ENCODE measurements around the gene SLC22A2.
"Not testable (repeated sequence)": the region's sequence is repeated elsewhere in the genome, so short reads cannot be mapped to it uniquely, and the experiment has no call there.

The SLC22A2 gene

DNA sequence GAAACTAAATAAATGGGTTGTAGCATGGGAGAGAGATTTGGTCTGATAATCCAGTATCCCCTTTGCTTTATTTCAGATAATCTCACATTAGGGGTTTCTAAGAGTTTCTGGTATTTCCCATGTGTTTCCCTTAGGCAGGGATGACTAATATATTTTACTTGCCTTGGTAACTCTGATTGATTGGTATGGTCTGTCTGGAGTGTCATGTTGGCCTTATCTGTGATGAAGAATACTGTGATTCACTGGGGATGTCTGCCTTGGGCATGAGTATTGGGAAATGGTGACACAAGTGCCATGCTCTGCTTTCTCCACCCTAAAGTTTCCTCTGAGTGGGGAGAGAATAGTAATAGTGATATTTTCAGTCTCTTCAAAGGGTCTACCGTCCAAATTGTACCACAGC, 10.1 kb downstream of the SLC22A2 start:
- DNase-seq (ENCODE audit: low read depth in 2 of 2) = no peak

DNA sequence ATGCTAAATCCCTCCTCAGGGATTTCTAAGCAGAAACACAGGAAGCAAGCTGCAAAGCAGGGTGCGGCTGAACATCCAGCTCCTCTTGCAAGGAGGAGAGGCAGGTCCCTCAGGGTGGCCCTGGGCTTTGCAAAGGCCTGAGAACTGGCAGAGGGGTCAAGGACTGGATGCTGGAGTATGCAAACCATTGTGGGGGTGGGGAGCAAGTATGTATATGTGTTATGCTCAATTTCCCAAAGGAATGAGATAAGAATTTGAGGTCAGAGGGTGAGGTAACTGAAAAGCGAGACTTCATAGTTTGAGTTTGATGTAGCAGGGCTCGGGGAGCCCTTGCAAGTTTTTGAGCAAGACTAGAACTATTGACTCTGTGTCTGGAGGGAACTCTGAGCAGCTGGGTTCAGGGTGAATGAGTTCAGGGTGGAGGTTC, 11.2 kb downstream of the SLC22A2 start:
- DNase-seq (ENCODE audit: low read depth in 2 of 2) = no peak

DNA sequence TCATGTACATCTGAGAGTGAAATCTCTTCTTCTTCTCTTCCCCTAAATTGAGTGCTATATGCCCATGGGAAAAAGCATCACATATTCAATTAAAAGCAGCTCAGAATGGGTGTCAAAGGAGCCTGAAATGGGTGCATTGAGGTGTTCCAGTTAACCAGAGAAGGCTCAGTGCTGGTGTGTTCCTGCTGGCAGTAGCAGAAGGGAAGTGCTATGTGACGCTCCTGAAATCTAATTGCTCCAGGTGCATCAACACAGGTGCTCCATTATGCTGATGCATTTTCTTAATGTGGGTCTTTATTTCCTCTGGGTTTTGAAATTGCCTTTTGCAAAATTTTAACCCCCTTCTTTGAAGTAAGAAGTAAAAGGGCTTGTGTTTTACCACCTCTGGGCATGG, 17.9 kb downstream of the SLC22A2 start:
- DNase-seq (ENCODE audit: low read depth in 2 of 2) = no peak

DNA sequence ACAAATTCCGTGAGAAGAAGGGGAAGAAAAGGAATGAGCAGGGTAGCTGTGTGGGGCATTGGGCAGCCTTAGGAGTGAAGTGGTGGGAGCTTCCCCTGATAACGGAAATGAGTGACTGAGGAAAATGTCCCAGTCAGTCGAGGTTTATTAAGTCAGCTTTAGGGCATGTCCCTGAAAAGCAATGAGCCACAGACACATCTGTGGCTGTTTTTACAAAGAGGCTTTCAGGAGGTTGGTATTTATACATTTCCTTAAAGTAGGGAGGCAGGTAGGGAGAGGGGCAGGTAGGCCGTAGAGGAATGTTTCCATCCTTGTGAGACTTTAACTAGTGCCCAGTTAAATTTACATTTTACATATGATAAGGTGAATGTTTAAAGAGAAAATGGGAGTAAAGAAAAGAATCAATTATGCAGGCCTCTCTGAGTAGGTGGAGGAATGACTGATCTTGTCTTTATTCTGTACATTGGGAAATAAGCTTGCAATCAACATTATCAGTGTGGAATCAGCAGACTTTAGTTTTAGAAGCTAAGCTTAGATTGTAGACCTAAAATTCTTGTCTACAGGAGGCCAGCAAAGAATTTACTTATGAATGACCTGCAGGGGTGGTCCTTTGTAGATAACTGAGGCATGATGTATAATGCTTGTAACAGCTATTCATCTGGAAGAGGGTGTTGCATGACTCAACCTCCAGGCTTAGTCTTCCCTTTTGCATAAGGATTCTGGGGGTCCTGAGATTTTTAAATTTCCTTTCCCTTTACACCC, 18.5 kb downstream of the SLC22A2 start:
- no peak for DNase-seq (ENCODE audit: low read depth in 2 of 2)

DNA sequence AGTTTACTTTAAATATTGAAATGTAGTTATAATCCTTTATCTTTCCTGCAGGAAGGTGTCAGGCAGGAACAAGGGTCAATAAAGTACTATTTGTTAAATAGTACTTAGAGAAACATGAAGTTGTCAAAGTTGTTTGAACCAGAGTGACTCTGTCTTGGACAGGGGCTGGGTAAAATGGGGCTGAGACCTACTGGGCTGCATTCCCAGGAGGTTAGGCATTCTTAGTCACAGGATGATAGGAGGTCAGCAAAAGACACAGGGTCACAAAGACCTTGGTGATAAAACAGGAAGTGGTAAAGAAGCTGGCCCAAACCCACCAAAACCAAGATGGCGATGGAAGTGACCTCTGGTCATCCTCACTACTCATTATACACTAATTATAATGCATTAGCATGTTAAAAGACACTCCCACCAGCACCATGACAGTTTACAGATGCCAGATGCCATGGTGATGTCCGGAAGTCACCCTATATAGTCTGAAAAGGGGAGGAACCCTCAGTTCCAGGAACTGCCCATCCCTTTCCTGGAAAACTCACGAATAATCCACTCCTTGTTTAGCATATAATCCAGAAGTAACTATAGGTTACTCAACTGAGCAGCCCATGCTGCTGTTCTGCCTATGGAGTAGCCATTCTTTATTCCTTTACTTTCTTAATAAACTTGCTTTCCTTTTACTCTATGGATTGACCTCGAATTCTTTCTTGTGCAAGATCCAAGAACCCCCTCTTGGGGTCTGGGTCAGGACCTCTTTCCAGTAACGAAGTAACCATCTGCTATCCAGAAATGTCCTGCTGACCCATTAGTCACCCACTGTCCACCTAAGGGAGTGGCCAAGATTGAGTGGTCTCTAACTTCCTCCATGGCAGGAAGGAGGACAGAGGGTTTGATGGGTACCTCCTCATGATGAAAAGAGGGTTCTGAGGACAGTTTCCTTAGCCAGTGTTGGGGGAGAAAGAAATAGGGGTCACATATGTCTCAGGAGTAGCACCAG, 19.6 kb downstream of the SLC22A2 start:
- DNase-seq (ENCODE audit: low read depth in 2 of 2) = no peak

DNA sequence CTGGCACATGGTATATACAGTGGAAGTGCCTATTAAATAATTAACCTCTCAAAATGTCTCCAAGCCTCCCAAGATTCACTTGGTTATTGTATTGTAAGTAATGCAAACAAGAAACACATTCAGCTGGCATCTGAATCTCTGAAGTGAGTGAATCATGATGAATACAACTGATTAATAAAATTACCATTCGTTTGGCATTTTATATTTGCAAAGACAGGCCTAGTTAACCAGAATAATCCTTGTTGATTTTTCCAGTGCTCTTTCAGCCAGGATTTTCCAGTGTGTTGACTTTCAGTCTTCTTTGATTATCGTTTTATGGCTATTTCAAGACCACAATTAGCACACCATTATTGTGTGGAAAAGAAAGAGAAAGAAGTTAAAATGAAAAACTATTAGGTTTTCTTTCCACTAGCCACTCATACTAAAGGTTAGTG, 20.3 kb downstream of the SLC22A2 start:
- DNase-seq (ENCODE audit: low read depth in 2 of 2) = no peak

DNA sequence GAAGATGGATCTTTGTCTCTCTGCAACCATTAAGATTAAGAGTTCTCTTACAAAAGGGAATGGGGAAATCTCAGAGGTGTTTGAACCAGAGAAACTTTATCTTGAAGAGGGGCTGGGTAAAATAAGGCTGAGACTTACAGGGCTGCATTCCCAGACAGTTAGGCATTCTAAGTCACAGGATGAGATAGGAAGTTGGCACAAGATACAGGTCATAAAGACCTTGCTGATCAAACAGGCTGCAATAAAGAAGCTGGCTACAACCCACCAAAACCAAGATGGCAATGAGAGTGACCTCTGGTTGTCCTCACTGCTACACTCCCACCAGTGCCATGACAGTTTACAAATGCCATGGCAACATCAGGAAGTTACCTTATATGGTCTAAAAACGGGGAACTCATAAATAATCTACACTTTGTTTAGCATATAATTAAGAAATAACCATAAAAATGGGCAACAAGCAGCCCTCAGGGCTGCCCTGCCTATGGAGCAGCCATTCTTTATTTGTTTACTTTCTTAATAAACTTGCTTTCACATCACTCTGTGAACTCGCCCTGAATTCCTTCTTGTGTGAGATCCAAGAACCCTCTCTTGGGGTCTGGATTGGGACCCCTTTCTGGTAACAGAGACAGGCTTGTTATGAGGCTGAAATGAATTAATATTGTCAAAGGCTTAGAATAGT, 20.9 kb downstream of the SLC22A2 start:
- not testable (repeated sequence) for DNase-seq (ENCODE audit: low read depth in 2 of 2)

DNA sequence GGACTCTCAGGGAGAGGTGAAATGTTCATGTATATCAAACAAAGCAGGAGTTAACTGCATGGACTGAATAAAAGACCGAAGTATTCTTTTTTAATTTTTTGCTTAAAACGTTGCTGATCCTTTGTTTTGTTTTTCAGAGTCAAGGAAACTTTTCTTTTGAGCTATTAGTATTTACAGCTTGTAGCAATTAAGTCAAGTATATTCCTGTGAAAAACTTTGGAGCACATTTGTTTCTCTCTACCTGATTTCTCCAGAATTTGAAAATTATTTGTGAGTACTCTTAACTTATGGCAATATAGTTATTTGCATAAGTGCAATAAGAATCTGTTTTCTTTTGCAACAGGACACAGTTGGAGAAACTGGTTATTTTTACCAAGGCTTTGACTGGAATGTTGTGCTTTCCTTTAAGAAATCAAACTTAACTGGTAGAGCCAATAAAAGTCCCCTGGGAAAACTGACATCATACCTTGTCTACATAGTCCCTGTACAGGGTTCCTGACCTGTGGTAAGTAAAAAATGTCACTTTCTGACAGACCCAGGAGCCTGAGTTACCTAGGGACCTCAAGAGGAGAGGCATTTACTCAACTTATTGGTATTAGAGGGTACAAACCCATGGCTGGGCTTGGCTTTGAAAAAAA, 22.3 kb downstream of the SLC22A2 start:
- not testable (repeated sequence) for DNase-seq (ENCODE audit: low read depth in 2 of 2)

DNA sequence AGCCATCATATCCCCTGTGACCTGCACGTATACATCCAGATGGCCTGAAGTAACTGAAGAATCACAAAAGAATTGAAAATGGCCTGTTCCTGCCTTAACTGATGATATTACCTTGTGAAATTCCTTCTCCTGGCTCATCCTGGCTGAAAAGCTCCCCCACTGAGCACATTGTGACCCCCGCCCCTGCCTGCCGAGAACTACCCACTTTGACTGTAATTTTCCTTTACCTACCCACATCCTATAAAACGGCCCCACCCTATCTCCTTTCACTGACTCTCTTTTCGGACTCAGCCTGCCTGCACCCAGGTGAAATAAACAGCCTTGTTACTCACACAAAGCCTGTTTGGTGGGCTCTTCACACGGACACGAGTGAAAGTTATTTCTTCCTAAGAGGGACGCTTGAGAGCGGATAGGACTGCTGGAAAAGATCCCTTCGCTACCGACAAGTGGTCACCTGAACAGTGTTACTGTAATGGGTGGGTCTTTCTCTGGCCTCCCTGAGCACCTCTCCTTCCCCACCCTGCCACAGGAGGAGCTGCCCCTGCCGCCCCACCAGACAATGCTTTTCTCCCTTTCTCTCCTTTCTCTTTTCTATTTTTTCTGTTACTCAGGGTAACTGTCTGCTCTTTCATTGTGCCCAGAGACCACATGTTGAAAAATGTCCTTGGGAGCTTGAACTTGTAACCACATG, 24.5 kb downstream of the SLC22A2 start:
- not testable (repeated sequence) for DNase-seq (ENCODE audit: low read depth in 2 of 2)

DNA sequence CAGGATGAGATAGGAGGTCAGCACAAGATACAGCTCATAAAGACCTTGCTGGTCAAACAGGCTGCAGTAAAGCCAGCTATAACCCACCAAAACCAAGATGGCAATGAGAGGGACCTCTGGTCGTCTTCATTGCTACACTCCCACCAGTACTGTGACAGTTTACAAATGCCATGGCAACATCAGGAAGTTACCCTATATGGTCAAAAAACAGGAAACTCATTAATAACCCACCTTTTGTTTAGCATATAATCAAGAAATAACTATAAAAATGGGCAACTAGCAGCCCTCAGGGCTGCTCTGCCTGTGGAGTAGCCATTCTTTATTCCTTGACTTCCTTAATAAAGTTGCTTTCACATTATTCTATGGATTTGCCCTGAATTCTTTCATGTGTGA, 30.9 kb downstream of the SLC22A2 start:
- no peak for DNase-seq (ENCODE audit: low read depth in 2 of 2)

DNA sequence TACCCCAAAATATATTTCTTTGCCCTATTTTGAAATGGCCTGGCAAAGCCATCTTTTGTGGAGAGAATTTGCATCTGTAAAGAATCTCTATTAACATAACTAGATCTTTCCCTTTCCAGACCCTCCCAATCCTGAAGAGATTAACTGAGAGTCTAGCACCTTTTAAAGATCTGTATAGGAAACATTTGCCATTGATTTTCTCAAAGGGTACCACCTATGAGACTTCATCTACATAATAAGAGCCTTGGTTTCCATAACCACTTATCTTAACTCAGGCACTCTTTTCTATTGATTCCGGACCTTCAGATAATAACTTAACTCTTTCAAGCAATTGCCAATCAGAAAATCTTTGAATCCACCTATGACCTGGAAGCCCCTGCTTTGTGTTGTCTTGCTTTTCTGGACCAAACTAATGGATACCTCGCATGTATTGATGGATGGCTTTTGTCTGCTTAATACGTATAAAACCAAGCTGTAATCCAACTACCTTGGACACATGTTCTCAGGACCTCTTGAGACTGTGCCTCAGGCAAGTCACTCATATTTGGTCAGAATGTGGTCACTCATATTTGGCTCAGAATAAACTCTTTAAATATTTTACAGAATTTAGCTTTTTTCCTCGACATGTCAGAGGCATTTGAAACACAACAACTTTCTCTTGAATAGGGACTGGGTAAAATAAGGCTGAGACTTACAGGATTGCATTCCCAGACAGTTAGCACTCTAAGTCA, 31.4 kb downstream of the SLC22A2 start:
- DNase-seq (ENCODE audit: low read depth in 2 of 2) = no peak

DNA sequence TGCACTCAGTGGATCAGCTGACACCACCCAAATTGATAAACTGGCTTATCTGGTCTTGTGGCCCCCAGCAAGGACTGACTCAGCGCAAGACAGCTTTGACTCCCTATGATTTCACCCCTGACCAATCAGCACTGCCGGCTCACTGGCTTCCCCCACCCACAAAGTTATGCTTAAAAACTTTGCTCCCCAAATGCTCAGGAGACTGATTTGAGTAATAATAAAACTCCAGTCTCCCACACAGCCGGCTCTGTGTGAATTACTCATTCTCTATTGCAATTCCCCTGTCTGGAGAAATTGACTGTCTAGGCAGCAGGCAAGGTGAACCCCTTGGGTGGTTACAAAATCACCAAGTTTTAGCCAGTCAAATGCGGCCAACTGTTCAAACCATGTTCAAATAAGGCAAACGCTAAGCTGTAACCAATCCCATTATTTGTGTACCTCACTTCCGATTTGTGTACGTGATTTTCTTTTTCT, 32.5 kb downstream of the SLC22A2 start:
- peak; percentile 48 to 59 for DNase-seq (ENCODE audit: low read depth in 2 of 2)

DNA sequence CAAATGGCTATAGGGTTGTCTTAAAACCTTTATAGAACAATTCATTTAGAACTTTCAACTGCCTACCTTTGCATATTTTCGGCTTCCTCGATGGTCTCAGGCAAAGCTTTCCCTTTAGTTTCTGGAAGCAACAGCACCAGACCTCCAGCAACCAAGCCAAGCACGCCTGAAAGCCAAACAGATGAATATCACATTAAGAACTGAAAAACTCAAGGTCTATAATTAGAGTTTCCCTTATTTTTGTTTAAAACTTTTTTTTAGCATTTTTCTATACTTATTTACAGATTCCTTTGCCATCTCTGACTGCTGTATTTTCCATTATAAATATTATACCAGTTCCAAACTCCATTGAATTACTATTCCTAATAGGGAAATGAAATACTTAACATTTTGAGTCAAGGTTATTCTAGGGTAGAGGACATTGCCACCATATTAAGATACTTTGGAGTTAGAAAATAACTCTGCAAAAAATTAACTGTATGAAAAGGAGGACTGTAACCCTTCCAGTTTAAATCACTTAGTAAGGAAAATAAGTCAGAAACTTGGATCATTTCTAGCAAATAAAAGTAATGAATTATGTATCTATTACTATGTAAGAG, 33.9 kb downstream of the SLC22A2 start:
- DNase-seq (ENCODE audit: low read depth in 2 of 2) = no peak

DNA sequence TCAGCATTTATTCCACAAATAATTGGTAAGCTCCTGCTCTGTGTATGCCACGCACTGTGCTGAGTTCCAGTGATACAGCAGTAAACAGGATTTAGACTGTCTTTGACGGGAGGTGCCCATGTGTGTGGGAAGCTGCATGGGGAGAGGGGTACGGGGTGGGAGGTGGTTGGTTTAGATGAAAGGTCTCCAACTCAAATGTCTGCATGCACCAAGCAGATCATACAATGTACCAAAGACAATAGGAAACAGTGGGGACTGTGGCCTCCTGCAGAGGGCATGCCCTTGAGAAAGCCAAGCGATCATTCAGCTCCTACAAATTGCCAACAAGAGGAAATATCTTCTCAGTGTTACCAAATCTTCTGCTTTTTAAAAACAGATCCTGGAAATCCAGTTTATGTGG, 36.1 kb downstream of the SLC22A2 start:
- no peak for DNase-seq (ENCODE audit: low read depth in 2 of 2)

DNA sequence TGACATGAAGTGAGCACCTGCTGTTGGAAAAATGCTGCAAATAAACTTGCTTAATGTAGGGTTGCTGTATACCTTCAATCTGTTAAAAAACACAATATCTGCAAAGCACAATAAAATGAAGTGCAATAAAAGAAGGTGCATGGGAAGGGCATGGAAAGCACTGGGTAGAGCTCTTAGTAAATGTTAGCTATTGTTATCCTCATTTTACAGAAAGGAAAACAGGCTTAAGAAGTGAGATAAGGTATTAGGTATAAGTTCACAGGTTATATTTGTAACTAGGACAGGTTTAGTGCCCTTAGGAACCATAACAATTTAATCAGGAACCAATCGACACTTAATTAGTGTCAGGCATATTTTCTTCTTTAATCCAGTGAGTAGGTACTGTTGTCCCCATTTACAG, 36.7 kb downstream of the SLC22A2 start:
- DNase-seq (ENCODE audit: low read depth in 2 of 2) = no peak

DNA sequence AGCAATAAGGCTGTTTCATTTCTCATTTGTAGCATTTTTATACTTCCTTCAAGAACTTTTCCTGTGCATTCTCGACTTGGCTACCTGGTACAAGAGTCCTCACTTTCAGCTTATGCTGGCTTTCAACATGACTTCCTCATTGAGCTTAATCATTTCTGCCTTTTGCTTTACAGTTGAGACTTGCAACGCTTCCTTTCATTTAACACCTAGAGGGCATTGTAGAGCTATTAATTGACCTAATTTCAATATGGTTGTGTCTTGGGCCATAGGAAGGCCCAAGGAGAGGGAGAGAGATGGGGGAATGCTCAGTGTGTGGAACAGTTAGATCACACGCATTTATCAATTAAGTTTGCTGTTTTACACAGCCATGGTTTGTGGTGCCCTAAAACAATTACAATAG, 37.2 kb downstream of the SLC22A2 start:
- DNase-seq (ENCODE audit: low read depth in 2 of 2) = no peak

DNA sequence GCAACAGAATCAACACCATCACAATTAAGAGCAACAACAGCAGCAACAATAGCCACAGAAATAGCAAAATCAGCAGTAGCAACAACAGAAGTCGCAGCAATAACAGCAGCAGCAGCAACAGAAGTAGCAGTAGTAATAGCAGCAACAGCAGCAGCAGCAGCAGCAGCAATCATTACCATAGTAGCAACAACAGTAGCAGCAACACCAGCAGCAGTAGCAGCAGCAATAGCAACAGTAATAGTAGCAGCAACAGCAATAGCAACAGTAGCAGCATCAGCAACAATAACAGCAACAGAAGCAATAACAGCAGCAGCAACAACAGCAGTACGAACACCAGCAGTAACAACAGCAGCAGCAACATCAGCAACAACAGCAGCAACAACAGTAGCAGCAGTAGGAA, 39.8 kb downstream of the SLC22A2 start:
- no peak for DNase-seq (ENCODE audit: low read depth in 2 of 2)

DNA sequence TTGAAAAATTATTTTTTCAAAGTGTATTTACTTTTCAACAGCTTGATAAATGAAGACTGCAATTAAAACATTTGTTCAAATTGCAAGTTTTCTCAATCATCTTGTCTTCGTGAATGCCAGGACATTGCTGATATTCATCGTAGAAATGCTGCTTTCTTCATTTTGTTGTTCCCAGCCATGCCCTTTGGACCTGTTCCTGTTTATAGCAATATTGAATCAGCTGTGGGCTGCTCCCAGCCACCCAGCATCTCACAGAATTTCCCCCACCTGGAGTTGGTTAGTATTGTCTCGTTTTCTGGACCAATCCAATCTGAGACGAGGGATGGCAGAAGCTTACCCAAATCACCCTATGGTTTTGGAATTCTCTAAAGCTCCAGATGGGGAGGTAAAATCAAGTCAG, 40.8 kb downstream of the SLC22A2 start:
- no peak for DNase-seq (ENCODE audit: low read depth in 2 of 2)

DNA sequence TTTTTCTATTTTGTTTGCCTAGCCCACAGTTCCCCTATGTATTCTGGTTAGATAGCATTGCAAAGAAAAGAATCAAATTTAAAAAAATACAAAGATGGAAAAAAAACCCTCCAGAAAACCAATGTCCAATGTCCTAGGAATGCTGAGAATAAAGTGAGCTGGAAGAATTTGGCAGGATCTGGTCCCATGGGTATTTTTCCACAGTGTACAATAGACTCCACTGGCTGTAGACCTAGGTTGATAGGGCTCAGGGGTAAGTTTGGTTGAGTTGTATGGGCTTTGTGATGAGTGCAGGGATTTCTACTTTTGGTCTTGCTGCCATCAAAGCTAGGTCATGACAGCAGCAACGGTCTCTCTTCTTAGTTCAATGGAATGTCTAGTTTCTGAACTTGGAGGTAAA, 41.5 kb downstream of the SLC22A2 start:
- DNase-seq (ENCODE audit: low read depth in 2 of 2) = no peak

DNA sequence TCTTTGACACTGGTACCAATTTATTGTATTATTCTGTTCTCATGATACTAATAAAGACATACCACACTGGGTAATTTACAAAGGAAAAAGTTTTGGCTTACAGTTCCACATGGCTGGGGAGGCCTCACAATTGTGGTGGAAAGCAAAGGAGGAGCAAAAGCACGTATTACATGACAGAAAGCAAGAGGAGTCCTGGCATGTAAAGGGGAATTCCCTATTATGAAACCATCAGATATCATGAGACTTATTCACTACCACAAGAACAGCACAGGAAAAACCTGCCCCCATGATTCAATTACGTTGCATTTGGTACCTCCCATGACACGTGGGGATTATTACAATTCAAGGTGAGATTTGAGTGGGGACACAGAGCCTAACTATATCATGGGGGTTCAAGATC, 43.4 kb downstream of the SLC22A2 start:
- DNase-seq (ENCODE audit: low read depth in 2 of 2) = no peak

Measured in stimulated activated CD4-positive, alpha-beta T cell treated with anti-CD3 and anti-CD28 coated beads, Interleukin-15, amount 100 ng/mL, for 48 hours (primary cell).